Activated B cell treated with CpG ODN at 0.5 μM for 24 hours (primary cell): ENCODE data around the gene RPS6KL1. TPM values are rescaled to one million over a fixed set of nuclear protein-coding genes. Genes with fewer than 3 reads are reported as not detected.

Experiments
- ATAC-seq: fragments of 200-7000 bp; cut with Tn5 transposase; one replicate; pipeline ENCODE4 v1.10.0; 2021; ENCODE audit warnings: low read depth, mild to moderate bottlenecking, moderate library complexity
- CTCF ChIA-PET: fragments of 350-600 bp; sonication (Branson Sonifier 250); formaldehyde crosslinking; loops from one replicate; lab custom pipeline; 2021; ENCODE audit warnings: antibody characterized with exemption; lab: Charles Lee
- POLR2A ChIA-PET: fragments of 350-600 bp; sonication (Branson Sonifier 250); formaldehyde crosslinking; loops from one replicate; lab custom pipeline; 2021; ENCODE audit warnings: antibody characterized with exemption; lab: Charles Lee
- DNase-seq: peaks from one replicate; pipeline ENCODE4 v3.0.0; 2022
- H3K27ac Mint-ChIP-seq: one replicate; pipeline ENCODE4 v1.8.0; 2020; ENCODE audit warnings: mixed read lengths
- H3K27me3 Mint-ChIP-seq: one replicate; pipeline ENCODE4 v1.8.0; 2021; ENCODE audit warnings: mixed read lengths
- H3K36me3 Mint-ChIP-seq: one replicate; pipeline ENCODE4 v1.8.0; 2021; ENCODE audit warnings: low read depth, mixed read lengths
- H3K4me1 Mint-ChIP-seq: one replicate; pipeline ENCODE4 v1.8.0; 2021; ENCODE audit warnings: mixed read lengths
- H3K4me3 Mint-ChIP-seq: one replicate; pipeline ENCODE4 v1.8.0; 2020; ENCODE audit warnings: mild to moderate bottlenecking, mixed read lengths
- H3K9me3 Mint-ChIP-seq: one replicate; pipeline ENCODE4 v1.8.0; 2020; ENCODE audit warnings: mixed read lengths
- intact Hi-C: fragments of 100-400 bp; cut with micrococcal nuclease; formaldehyde crosslinking; loops from one replicate; pipeline ENCODE4 v1.15.1; 2024
- total RNA-seq: library from RNA; stranded (reverse); gene quantifications from 2 replicates; pipeline ENCODE4 v1.2.3, GENCODE V29; 2022
- TF ChIP-seq, protein P1 (sequence below): fragments of 200-600 bp; IDR thresholded peaks from one replicate; pipeline ENCODE4 v1.8.0; 2022; ENCODE audit warnings: antibody characterized with exemption, mild to moderate bottlenecking

Gene RPS6KL1
- total RNA-seq, 1 donor from 2014 or later: 5.2 TPM

DNA sequence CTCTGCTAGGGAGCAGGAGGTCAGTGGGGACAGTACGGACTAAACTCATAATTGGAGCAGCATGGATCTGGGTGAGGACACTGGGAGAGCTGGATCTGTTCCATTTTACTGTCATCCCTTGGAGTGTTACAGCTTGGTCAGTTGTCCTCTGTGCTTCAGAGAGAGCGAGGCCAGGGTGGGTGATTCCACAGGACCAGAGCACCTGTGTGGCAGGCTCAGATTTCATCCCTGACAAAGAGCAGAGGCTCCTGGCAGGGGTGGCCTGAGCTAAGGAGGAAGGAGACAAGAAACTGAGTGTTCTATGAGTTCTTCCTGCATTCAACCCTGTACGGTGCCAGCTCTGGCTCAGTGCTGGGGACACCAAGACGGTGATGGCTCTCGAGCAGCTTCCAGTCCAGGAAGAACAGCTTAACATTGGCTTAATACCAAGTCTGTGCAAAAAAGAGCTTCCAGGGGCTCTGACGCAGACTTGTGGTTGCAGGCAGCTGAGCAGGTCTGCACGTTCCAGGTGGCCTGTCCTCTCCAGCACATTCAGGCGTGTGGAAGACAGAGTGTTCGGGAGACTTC, 40.7 kb upstream of the RPS6KL1 start:
- intact Hi-C loops: loop anchor here (1.0 to 5.0 kb wide), 3 partner anchors 8 to 39 kb away; partner anchors contain the start of genes EIF2B2 and PGF
- Mint-ChIP-seq H3K27me3 (no peaks in the 10 kb centered on the region), H3K36me3 (no peaks in the 10 kb centered on the region), H3K4me1 (peaks cover 20% of the 10 kb centered on the region), H3K27ac (no peak overlapping the region), H3K4me3 (no peak overlapping the region), H3K9me3 (no peaks in the 10 kb centered on the region)
- ChIA-PET POLR2A (no interaction called here), CTCF (no interaction called here)
- no peak for DNase-seq
- ATAC-seq: no peak
- TF ChIP-seq, protein P1, sequence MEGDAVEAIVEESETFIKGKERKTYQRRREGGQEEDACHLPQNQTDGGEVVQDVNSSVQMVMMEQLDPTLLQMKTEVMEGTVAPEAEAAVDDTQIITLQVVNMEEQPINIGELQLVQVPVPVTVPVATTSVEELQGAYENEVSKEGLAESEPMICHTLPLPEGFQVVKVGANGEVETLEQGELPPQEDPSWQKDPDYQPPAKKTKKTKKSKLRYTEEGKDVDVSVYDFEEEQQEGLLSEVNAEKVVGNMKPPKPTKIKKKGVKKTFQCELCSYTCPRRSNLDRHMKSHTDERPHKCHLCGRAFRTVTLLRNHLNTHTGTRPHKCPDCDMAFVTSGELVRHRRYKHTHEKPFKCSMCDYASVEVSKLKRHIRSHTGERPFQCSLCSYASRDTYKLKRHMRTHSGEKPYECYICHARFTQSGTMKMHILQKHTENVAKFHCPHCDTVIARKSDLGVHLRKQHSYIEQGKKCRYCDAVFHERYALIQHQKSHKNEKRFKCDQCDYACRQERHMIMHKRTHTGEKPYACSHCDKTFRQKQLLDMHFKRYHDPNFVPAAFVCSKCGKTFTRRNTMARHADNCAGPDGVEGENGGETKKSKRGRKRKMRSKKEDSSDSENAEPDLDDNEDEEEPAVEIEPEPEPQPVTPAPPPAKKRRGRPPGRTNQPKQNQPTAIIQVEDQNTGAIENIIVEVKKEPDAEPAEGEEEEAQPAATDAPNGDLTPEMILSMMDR: no peak

DNA sequence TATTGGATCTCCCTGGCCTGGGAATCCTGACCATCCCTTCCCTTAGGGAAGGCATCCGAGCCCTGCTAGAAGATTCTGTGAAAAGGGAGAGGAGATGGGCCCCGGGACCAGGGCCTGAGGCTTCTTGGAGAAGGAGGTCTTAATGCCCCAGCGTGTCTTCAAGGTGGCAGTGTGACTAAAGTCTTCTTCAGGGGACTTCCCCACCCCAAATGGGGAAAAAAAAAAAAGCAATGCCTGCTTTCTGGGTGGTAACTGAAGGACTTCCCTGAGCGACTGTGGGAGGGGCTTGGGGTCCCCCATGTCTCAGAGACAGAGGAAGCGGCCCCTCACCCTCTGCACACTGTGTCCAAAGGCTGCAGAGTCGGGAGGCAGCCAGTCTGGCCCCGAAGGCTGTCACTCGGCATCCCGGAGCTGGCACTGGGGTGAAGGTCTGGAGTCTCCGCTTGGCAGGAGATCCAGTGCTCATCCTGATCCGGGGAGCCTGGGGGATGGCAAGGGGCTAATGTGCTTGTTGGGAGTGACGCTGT, 40.2 kb upstream of the RPS6KL1 start:
- H3K27ac Mint-ChIP-seq: peak overlapping the region; percentile 68
- ChIA-PET CTCF (no interaction called here), POLR2A (no interaction called here)
- TF ChIP-seq, protein P1: no peak
- DNase-seq (no peak), ATAC-seq (peak; percentile 51)
- H3K4me3 Mint-ChIP-seq: no peak overlapping the region
- no peaks in the 10 kb centered on the region for H3K27me3 Mint-ChIP-seq
- no peaks in the 10 kb centered on the region for H3K36me3 Mint-ChIP-seq
- intact Hi-C loops: loop anchor here (1.0 to 5.0 kb wide), 3 partner anchors 8 to 39 kb away; partner anchors contain the start of genes EIF2B2 and PGF
- H3K4me1 Mint-ChIP-seq: peaks cover 20% of the 10 kb centered on the region
- H3K9me3 Mint-ChIP-seq: no peaks in the 10 kb centered on the region

DNA sequence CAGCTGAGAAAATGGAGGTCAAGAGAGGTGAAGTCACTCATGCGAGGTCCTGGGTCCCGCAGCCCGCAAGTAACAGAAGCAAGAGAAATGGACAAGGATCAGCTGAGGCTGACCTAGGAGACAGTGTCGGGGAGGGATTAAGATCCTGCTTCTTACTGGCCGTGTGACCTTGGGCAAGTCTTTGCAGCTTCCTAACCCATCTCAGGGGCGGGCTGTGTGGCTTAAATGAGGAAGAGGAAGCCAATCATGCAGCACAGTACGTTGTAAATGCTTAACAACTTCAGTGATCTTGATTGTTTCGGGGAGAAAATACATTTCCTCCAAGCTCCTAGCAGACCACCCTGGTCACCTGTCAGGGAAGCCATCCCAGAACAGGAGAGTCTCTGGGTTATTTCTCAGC, 39.4 kb upstream of the RPS6KL1 start:
- H3K9me3 Mint-ChIP-seq: no peaks in the 10 kb centered on the region
- intact Hi-C loops: loop anchor here (2.0 to 5.0 kb wide), 2 partner anchors 16 to 40 kb away; partner anchors contain the start of gene EIF2B2
- H3K27ac Mint-ChIP-seq: peak overlapping the region; percentile 68
- H3K27me3 Mint-ChIP-seq: no peaks in the 10 kb centered on the region
- ChIA-PET CTCF (interaction anchor here (0.9 to 1.7 kb wide), 3 partner anchors 18 to 126 kb away, joined by 4 to 8 read pairs (median 4); no protein-coding TSS in a partner anchor), POLR2A (interaction anchor here (0.7 to 1.4 kb wide), 4 partner anchors 23 to 51 kb away, joined by 3 to 7 read pairs (median 4); partner anchors contain the start of gene EIF2B2)
- H3K36me3 Mint-ChIP-seq: no peaks in the 10 kb centered on the region
- DNase-seq (no peak), ATAC-seq (peak; percentile 80)
- peak overlapping the region; percentile 45 for H3K4me3 Mint-ChIP-seq
- H3K4me1 Mint-ChIP-seq: peaks cover 20% of the 10 kb centered on the region
- TF ChIP-seq, protein P1: no peak

DNA sequence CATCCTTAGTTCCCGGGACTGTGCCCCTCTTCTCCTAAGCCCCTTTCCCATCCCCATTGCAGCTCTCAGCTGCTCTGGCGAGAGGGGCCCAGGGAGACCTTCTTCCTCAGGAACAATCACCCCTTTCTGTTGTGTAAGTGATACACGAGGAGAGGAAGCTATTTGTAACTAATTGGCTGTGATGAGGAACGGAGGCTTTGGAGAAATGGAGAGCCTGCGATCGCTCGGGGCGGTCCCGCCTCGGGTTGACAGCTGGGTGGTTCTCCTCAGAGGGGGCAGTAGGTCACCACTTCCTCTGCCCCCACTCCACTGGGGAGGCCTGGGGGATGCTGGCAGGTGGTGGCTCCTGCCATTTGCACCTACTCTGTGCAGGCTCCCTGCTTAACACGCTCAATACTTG, 39.0 kb upstream of the RPS6KL1 start:
- TF ChIP-seq, protein P1: no peak
- H3K27ac Mint-ChIP-seq: peak overlapping the region; percentile 68
- ATAC-seq (peak; percentile 18), DNase-seq (no peak)
- peaks cover 20% of the 10 kb centered on the region for H3K4me1 Mint-ChIP-seq
- POLR2A ChIA-PET: interaction anchor here (0.7 to 1.4 kb wide), 4 partner anchors 22 to 51 kb away, joined by 3 to 7 read pairs (median 4); partner anchors contain the start of gene EIF2B2
- CTCF ChIA-PET: interaction anchor here (0.9 to 1.7 kb wide), 3 partner anchors 17 to 126 kb away, joined by 4 to 8 read pairs (median 4); no protein-coding TSS in a partner anchor
- no peaks in the 10 kb centered on the region for H3K9me3 Mint-ChIP-seq
- peak overlapping the region; percentile 45 for H3K4me3 Mint-ChIP-seq
- H3K36me3 Mint-ChIP-seq: no peaks in the 10 kb centered on the region
- intact Hi-C loops: loop anchor here (2.0 to 5.0 kb wide), 2 partner anchors 15 to 40 kb away; partner anchors contain the start of gene EIF2B2
- no peaks in the 10 kb centered on the region for H3K27me3 Mint-ChIP-seq
